MG63 (cell line): ENCODE results near the gene THAP4. TPM values are rescaled to one million over a fixed set of nuclear protein-coding genes. Genes with fewer than 3 reads are reported as not detected.
"Not testable (repeated sequence)": the region's sequence is repeated elsewhere in the genome, so short reads cannot be mapped to it uniquely, and the experiment has no call there.

ENCODE experiments used
- DNase-seq: peaks from one replicate; pipeline ENCODE4 v3.0.0-alpha.2; 2020
- H3K27me3 ChIP-seq: fragments of 250-450 bp; sonication (Bioruptor Pico); 2 replicates; pipeline ENCODE4 v1.5.1; 2020; ENCODE audit warnings: mild to moderate bottlenecking, moderate library complexity
- H3K36me3 ChIP-seq: fragments of 250-450 bp; sonication (Bioruptor Pico); 2 replicates; pipeline ENCODE4 v1.5.1; 2020; ENCODE audit warnings: mild to moderate bottlenecking, moderate library complexity
- H3K4me3 ChIP-seq: fragments of 250-450 bp; sonication (Bioruptor Pico); 2 replicates; pipeline ENCODE4 v1.5.1; 2020; ENCODE audit warnings: mild to moderate bottlenecking, moderate library complexity
- H3K9me3 ChIP-seq: fragments of 250-450 bp; sonication (Bioruptor Pico); 2 replicates; pipeline ENCODE4 v1.5.1; 2020; ENCODE audit warnings: mild to moderate bottlenecking, moderate library complexity
- total RNA-seq: library from RNA; depleted of rRNA; stranded (reverse); fragments of >200 nt; shearing (Covaris generic); gene quantifications from 2 replicates; pipeline ENCODE4 v1.2.3, GENCODE V29; 2014; ENCODE audit warnings: low replicate concordance

THAP4 gene
- total RNA-seq, 1 experiment from 2014 or later, result 110 TPM

- H3K27me3 ChIP-seq, H3K36me3 ChIP-seq, H3K9me3 ChIP-seq, H3K4me3 ChIP-seq, DNase-seq: not testable (repeated sequence)
These were observed 70.9 kb downstream of the THAP4 start for GRCh38 chr2:241566021-241566420.

DNA sequence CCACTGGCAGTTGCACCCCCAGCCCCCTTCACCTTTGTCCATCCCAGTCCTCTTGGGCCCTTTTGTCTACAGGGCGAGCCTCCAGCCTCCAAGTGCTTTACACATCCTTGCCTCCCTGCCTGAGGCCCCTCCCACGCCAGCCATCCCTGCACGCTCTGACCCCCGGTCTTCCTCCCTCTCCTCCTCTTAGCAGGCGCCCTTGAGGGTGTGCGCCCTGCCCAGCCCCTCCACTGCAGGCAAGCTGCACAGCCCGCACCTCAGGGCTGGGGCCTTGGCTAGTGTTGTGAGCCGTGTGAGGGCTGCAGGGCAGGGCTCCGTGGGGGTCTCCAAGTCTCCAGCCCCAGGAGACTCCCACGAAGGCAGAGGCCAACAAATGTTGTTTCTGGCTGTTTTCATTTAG is 71.5 kb downstream of the THAP4 start:
- Histone ChIP-seq H3K36me3 (no peaks in the 10 kb centered on the region; the same call in 1 of the 2 replicates), H3K9me3 (no peaks in the 10 kb centered on the region), H3K27me3 (no peaks in the 10 kb centered on the region), H3K4me3 (no peak overlapping the region)
- DNase-seq, result no peak

DNA sequence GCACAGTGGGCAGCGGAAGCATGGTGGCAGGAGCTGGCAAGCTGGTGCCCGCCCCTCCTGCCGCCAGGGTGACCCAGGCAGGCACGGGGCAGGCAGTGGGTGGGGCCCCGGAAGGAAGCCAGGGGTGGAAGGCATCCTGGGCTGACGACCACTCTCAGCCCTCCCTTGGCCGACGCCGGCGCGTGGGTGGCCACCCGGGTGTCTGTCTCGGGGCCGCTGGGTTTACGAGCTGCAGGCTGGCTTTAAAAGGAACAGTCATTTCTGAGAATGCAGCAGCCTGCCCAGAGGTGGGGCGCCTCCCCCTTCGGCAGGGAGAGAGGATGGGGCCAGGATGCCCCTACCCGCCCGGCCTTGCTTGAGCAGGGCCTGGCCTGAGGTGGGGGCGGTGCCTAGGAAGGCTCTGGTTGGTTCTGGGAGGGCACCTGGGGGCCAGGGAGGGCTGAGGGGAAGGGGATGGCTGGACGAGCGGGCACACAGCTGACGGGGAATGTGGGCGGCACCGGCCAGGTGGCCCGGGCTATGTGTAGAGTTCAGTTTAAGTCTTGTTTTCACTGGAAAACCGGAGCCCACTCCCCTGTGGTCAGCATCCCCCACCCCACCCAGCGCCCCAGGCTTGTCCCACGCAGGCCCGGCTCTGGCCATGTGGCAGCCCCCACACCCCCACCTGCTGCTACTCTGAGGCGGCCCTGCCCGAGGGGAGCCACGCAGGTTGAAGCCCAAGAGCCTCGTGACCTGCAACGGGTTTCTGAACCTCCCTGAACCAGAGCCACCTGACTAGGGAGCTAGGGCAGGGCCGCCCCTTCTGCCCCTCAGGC is 72.2 kb downstream of the THAP4 start:
- no peaks in the 10 kb centered on the region; the same call in 1 of the 2 replicates for H3K36me3 ChIP-seq
- no peak for DNase-seq
- no peaks in the 10 kb centered on the region for H3K27me3 ChIP-seq
- H3K9me3 ChIP-seq, result no peaks in the 10 kb centered on the region
- H3K4me3 ChIP-seq, result no peak overlapping the region

- Histone ChIP-seq H3K9me3 (no peaks in the 10 kb centered on the region), H3K4me3 (no peak overlapping the region), H3K27me3 (no peaks in the 10 kb centered on the region), H3K36me3 (no peaks in the 10 kb centered on the region; the same call in 1 of the 2 replicates)
- DNase-seq, result no peak
These were observed 72.9 kb downstream of the THAP4 start for GRCh38 chr2:241563981-241564595.

GRCh38 chr2:241563571-241563980 is 73.4 kb downstream of the THAP4 start:
- Histone ChIP-seq H3K27me3 (no peaks in the 10 kb centered on the region), H3K4me3 (no peak overlapping the region), H3K36me3 (no peaks in the 10 kb centered on the region; the same call in 1 of the 2 replicates), H3K9me3 (no peaks in the 10 kb centered on the region)
- no peak for DNase-seq

DNA sequence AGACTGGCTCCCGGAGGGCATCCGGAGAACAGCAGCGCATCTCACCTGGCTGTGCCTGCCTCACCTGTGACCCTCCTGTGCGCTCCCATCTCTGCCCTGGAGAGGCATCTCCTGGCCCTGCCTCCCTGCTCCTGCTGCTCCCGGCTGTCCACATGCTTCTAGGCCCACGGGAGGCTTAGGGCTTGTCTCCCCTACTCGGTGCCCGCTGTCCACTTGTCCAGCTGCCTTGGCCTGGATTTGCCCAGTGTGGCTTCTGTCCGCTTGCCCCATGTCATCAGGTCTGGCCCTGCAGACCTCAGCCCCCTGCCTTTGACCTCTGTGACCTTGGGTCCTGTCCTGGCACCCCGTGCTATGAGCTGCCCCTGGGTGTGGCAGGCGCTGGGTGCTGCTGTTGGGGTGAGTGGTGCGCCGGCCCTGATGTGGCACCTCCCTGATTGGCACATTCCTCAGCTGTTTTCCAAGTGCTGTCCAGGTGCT is 73.9 kb downstream of the THAP4 start:
- Histone ChIP-seq H3K4me3 (no peak overlapping the region), H3K36me3 (no peaks in the 10 kb centered on the region; the same call in 1 of the 2 replicates)
- no peak for DNase-seq

DNA sequence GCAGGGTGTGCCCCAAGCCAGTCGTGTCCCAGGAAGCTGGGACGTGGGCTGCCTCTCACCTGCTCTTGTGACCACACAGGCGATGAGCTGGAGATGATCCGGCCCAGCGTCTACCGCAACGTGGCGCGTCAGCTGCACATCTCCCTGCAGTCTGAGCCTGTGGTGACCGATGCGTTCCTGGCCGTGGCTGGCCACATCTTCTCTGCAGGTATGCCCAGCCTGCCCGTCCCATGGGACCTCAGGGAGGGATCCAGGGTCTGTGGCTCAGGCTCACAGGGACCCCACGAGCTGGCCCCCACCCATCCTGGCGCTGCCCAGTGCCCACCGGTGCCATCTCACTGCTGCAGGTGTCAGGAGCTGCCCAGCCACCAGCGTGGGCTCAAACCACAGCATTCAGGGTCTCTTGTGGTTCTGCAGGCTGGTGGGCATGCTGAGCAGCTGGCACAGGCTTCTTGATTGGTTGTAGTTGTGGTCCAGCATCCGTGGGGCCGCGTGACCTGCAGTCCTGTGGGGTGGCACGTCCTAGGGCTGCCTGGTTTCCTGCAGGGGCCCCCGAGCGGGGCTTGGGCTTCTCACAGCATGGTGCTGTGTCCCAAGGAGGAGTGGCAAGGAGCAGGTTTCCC is 74.6 kb downstream of the THAP4 start:
- Histone ChIP-seq H3K4me3 (no peak overlapping the region), H3K9me3 (no peaks in the 10 kb centered on the region), H3K27me3 (no peaks in the 10 kb centered on the region), H3K36me3 (no peaks in the 10 kb centered on the region; the same call in 1 of the 2 replicates)
- DNase-seq, result no peak

More for the DNA sequence above, 73.9 kb downstream of the THAP4 start:
- H3K27me3 ChIP-seq, result no peaks in the 10 kb centered on the region
- no peaks in the 10 kb centered on the region for H3K9me3 ChIP-seq

DNA sequence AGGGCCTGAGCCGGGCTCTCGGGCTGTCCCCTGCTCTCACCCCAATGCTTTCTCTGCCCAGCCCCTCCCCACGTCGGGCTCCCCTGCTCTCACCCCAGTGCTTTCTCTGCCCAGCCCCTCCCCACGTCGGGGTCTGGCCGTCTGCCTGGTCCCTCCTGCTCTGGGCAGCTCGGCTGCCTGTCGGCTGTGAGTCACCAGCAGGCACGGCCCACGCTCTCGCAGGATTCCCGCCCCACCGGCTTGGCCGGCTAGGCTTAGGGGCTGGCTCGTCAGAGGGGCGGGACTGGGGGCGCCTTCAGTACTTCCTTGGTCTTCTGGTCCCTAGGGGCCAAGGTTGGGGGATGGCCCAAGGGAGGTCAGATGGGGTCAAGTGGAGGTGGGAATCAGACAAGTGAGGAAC is 75.1 kb downstream of the THAP4 start:
- Histone ChIP-seq H3K36me3 (no peaks in the 10 kb centered on the region; the same call in 1 of the 2 replicates), H3K4me3 (no peak overlapping the region), H3K9me3 (peaks cover 2% of the 10 kb centered on the region), H3K27me3 (no peaks in the 10 kb centered on the region)
- DNase-seq, result peak; percentile 87

DNA sequence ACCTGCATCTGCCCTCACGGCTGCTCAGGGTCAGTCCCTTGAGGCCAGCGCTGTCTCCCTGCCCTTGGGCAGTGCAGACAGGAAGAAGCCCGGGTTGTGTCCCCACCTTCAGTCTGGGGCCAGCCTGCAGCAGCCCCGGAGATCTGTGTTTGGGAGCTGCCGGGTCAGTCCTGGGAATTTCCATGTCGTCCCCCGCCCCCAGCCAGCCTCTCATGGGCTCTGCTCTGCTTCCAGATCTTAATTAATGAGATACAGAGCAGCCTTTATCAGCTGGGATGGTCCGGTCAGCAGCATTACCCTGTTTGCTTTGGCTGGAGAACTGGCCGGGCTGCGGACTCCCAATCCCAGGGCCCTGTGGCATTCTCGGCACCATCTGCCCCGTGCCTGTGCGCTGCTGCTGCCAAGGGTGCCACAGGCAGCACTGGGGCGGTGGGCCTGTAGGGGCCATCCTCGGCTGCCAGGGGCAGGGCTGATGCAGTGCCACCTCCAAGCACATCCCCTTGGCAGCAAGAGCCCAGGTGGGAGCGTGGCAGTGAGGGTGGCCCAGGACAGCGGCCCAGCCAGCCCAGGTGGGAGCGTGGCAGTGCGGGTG is 76.0 kb downstream of the THAP4 start:
- H3K27me3 ChIP-seq, result no peaks in the 10 kb centered on the region
- peaks cover 7% of the 10 kb centered on the region for H3K9me3 ChIP-seq
- no peak overlapping the region for H3K4me3 ChIP-seq
- H3K36me3 ChIP-seq, result no peaks in the 10 kb centered on the region; the same call in 1 of the 2 replicates
- DNase-seq, result peak; percentile 59

GRCh38 chr2:241560162-241560882 is 76.6 kb downstream of the THAP4 start:
- Histone ChIP-seq H3K27me3 (no peaks in the 10 kb centered on the region), H3K4me3 (peak overlapping the region; percentile 46; the same call in 1 of the 2 replicates), H3K36me3 (no peaks in the 10 kb centered on the region; the same call in 1 of the 2 replicates), H3K9me3 (peaks cover 7% of the 10 kb centered on the region)
- no peak for DNase-seq

DNA sequence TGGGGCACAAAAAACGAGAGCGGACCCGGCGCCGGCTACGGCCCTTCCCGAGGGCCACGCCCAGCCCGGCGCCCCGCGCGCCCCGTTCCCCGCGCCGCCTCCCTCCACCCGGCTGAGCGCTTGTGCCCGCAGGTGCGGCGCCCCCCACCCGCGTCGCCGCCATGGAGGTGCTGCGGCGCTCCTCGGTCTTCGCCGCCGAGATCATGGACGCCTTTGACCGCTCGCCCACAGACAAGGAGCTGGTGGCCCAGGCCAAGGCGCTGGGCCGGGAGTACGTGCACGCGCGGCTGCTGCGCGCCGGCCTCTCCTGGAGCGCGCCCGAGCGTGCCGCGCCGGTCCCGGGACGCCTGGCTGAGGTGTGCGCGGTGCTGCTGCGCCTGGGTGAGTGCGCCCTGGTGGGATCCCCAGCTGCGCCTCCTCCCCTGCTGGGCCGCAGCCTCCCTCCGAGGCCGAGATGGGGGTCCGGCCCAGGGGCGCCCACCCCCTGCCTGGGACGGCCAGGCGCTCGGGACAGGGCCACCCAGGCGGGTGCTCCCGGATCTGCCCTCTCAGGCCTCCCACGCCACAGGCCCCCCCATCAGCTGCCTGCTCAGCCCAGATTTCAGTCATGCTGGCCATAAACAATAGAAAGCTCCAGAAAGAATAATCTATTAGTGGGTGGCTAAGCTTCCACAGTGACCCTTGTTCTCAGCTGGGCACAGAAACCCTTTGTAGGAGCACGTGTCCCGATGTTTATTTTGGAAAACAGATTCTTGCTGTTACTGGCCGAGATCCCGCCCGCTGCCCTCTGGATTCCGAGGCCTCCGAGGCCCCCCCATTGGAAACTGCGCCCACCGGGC is 77.4 kb downstream of the THAP4 start:
- peaks cover 7% of the 10 kb centered on the region for H3K9me3 ChIP-seq
- DNase-seq, result peak; percentile 47
- H3K4me3 ChIP-seq, result peak overlapping the region; percentile 46
- H3K36me3 ChIP-seq, result no peaks in the 10 kb centered on the region; the same call in 1 of the 2 replicates
- no peaks in the 10 kb centered on the region for H3K27me3 ChIP-seq

- H3K4me3 ChIP-seq, result peak within 1 kb of the TSS; percentile 46
- no peaks in the 10 kb centered on the region for H3K27me3 ChIP-seq
- H3K36me3 ChIP-seq, result no peaks in the 10 kb centered on the region; the same call in 1 of the 2 replicates
- peak; percentile 52 for DNase-seq
- H3K9me3 ChIP-seq, result peaks cover 7% of the 10 kb centered on the region
These were observed 78.2 kb downstream of the THAP4 start, which contains the start of gene BOK for GRCh38 chr2:241558532-241559322. TSS of gene BOK (plus strand) at chr2:241558745. CDS start at chr2:241559484, 739 bp downstream.

DNA sequence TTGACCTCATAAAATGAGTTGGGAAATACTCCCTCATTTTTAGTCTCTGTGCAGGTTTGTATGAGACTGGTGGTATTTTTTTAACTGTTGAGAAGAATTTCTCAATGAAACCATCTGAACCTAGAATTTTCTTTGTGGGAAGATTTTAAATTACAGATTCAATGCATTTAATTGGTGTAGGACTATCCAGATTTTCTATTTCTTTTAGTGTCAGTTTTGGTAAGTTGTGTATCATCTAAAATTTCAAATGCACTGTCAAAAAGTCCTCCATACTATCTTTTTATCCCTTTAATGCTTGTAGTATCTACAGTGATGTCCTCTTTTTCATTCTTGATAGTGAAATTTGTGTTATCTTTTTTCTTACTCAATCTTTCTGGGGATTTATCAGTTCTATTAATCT is 80.2 kb downstream of the THAP4 start:
- H3K36me3 ChIP-seq, result no peaks in the 10 kb centered on the region

GRCh38 chr2:241555711-241556110 is 81.2 kb downstream of the THAP4 start:
- H3K9me3 ChIP-seq, result peaks cover 7% of the 10 kb centered on the region
- H3K27me3 ChIP-seq, result no peaks in the 10 kb centered on the region
- H3K4me3 ChIP-seq, result no peak overlapping the region
- H3K36me3 ChIP-seq, result no peaks in the 10 kb centered on the region
- DNase-seq, result no peak

More for the DNA sequence above, 80.2 kb downstream of the THAP4 start:
- Histone ChIP-seq H3K27me3 (no peaks in the 10 kb centered on the region), H3K9me3 (peaks cover 7% of the 10 kb centered on the region), H3K4me3 (no peak overlapping the region)
- no peak for DNase-seq
